Gastrocnemius medialis (tissue), 4 donors: ENCODE data around the gene TSACC. TPM values are rescaled to one million over a fixed set of nuclear protein-coding genes. Genes with fewer than 3 reads are reported as not detected.

Source experiments
- total RNA-seq, 4 donors: library from RNA; depleted of rRNA; stranded (reverse); fragments of >200 nt; gene quantifications; one replicate each; pipeline versions ENCODE4 v1.1.0 to v1.2.3, GENCODE V29; 2016

TSACC gene
- total RNA-seq, 4 donors from 2014 or later, result not detected

Other genes with a start within 250 kb of the TSACC start
- 100 to 1,000 TPM; 143 to 244 (median 220) TPM for gene LMNA, start 223.8 kb upstream of the TSACC start, total RNA-seq
- 1 to 10 TPM in 2 of 4 donors, under 1 TPM in 2; 0.29 to 2.4 (median 1.2) TPM for gene SEMA4A, start 184.9 kb upstream of the TSACC start, total RNA-seq
- gene SLC25A44, start 144.4 kb upstream of the TSACC start, total RNA-seq, result 10 to 100 TPM in 3 of 4 donors, 1 to 10 TPM in 1; 9.2 to 19.5 (median 18.5) TPM
- 100 to 1,000 TPM in 2 of 4 donors, 10 to 100 TPM in 2; 73.3 to 119 (median 89.9) TPM for gene PMF1, start 125.5 kb upstream of the TSACC start, total RNA-seq
- not detected for gene BGLAP, start 96.3 kb upstream of the TSACC start, total RNA-seq
- gene PAQR6, start 90.5 kb upstream of the TSACC start, total RNA-seq, result under 1 TPM in 2 of 4 donors, not detected in 2; 0.16 to 0.46 TPM
- gene SMG5, start 55.7 kb upstream of the TSACC start, total RNA-seq, result 10 to 100 TPM; 47.4 to 83.1 (median 62.7) TPM
- 1 to 10 TPM in 1 of 4 donors, under 1 TPM in 3; 0.20 to 1.5 (median 0.68) TPM for gene TMEM79, start 54.2 kb upstream of the TSACC start, total RNA-seq
- gene GLMP, start 42.8 kb upstream of the TSACC start, total RNA-seq, result 10 to 100 TPM; 10.1 to 16.5 (median 13.6) TPM
- not detected for gene VHLL, start 39.2 kb upstream of the TSACC start, total RNA-seq
- gene CCT3, start 234 bp upstream of the TSACC start, total RNA-seq, result 100 to 1,000 TPM; 147 to 189 (median 180) TPM
- gene RHBG, start 30.7 kb downstream of the TSACC start, total RNA-seq, result not detected
- gene MEF2D, start 162.2 kb downstream of the TSACC start, total RNA-seq, result 100 to 1,000 TPM; 129 to 260 (median 168) TPM
- gene IQGAP3, start 234.0 kb downstream of the TSACC start, total RNA-seq, result under 1 TPM in 2 of 4 donors, not detected in 2; 0.20 to 0.55 TPM
- gene TTC24, start 241.2 kb downstream of the TSACC start, total RNA-seq, result 1 to 10 TPM in 1 of 4 donors, not detected in 3; 3.6 TPM